NB4 (cell line): ENCODE measurements around the gene MAGI2.
"Not testable (repeated sequence)": the region's sequence is repeated elsewhere in the genome, so short reads cannot be mapped to it uniquely, and the experiment has no call there.

Source experiments
- DNase-seq: peaks from one replicate; pipeline ENCODE4 v3.0.0; 2010; ENCODE audit warnings: low read depth
- H3K4me3 ChIP-seq: one replicate; pipeline ENCODE4 v1.5.1; 2011; ENCODE audit warnings: mild to moderate bottlenecking, low read depth, low read length, moderate library complexity
- CTCF ChIP-seq: IDR thresholded peaks from one replicate; pipeline ENCODE4 v1.5.1; 2012; ENCODE audit warnings: low read depth, low read length
- MAX ChIP-seq: IDR thresholded peaks from 2 replicates; pipeline ENCODE4 v1.6.1; 2011; ENCODE audit warnings: low read depth, low read length
- MYC ChIP-seq: IDR thresholded peaks from 2 replicates; pipeline ENCODE4 v1.6.1; 2011; ENCODE audit warnings: low read depth, low read length
- POLR2A ChIP-seq: IDR thresholded peaks from 2 replicates; pipeline ENCODE4 v1.6.1; 2011; ENCODE audit warnings: mild to moderate bottlenecking; ENCODE audit not compliant: insufficient read length; ENCODE audit errors: extremely low read depth

Gene MAGI2

GRCh38 chr7:78326189-78326588 is 1127.3 kb downstream of the MAGI2 start:
- no peak for DNase-seq

GRCh38 chr7:78323118-78323517 is 1130.3 kb downstream of the MAGI2 start:
- no peak for TF ChIP-seq MAX
- TF ChIP-seq MYC = no peak
- TF ChIP-seq POLR2A = no peak
- TF ChIP-seq CTCF = no peak

More at GRCh38 chr7:78326189-78326588, 1127.3 kb downstream of the MAGI2 start:
- no peak for TF ChIP-seq MAX
- TF ChIP-seq MYC = no peak
- TF ChIP-seq CTCF = no peak
- TF ChIP-seq POLR2A = no peak
- no peak overlapping the region for H3K4me3 ChIP-seq

GRCh38 chr7:78322231-78322630 is 1131.2 kb downstream of the MAGI2 start:
- not testable (repeated sequence) for DNase-seq, H3K4me3 ChIP-seq

More at GRCh38 chr7:78323118-78323517, 1130.3 kb downstream of the MAGI2 start:
- DNase-seq = no peak
- H3K4me3 ChIP-seq = no peak overlapping the region

GRCh38 chr7:78317371-78317770 is 1136.1 kb downstream of the MAGI2 start:
- no peak for DNase-seq
- no peak for TF ChIP-seq MAX
- no peak for TF ChIP-seq POLR2A
- TF ChIP-seq MYC = no peak
- TF ChIP-seq CTCF = no peak
- H3K4me3 ChIP-seq = no peak overlapping the region

GRCh38 chr7:78316110-78316509 is 1137.4 kb downstream of the MAGI2 start:
- no peak overlapping the region for H3K4me3 ChIP-seq
- TF ChIP-seq POLR2A = no peak
- TF ChIP-seq MAX = no peak
- TF ChIP-seq MYC = no peak
- TF ChIP-seq CTCF = no peak
- DNase-seq = no peak

- no peak for TF ChIP-seq POLR2A
- no peak for TF ChIP-seq MAX
- no peak for TF ChIP-seq MYC
- TF ChIP-seq CTCF = no peak
- H3K4me3 ChIP-seq = no peak overlapping the region
- DNase-seq = no peak
Measured at GRCh38 chr7:78315119-78315518, 1138.3 kb downstream of the MAGI2 start.
